ENCODE data around the gene ZNF433.
"Not testable (repeated sequence)": the region's sequence is repeated elsewhere in the genome, so short reads cannot be mapped to it uniquely, and the experiment has no call there.

The ZNF433 gene

GRCh38 chr19:11991921-11992320 lies 43.6 kb downstream of the ZNF433 start:
- not testable (repeated sequence) for DNase-seq (ENCODE audit: low read depth in 2 of 2, low spot score in 1 of 2)

GRCh38 chr19:11989112-11989456 lies 46.4 kb downstream of the ZNF433 start:
- no peak for DNase-seq (ENCODE audit: low read depth in 2 of 2, low spot score in 1 of 2)

GRCh38 chr19:11987405-11988281 lies 47.8 kb downstream of the ZNF433 start:
- DNase-seq (ENCODE audit: low read depth in 2 of 2, low spot score in 1 of 2), result peak; percentile 85 to 86

- no peak for DNase-seq (ENCODE audit: low read depth in 2 of 2, low spot score in 1 of 2)
Measured at GRCh38 chr19:11986754-11987153, 48.7 kb downstream of the ZNF433 start.

GRCh38 chr19:11984986-11985385 lies 50.5 kb downstream of the ZNF433 start:
- no peak for DNase-seq (ENCODE audit: low read depth in 2 of 2, low spot score in 1 of 2)

GRCh38 chr19:11982526-11982925 lies 53.0 kb downstream of the ZNF433 start:
- DNase-seq (ENCODE audit: low read depth in 2 of 2, low spot score in 1 of 2), result no peak

GRCh38 chr19:11979527-11979926 lies 56.0 kb downstream of the ZNF433 start:
- DNase-seq (ENCODE audit: low read depth in 2 of 2, low spot score in 1 of 2), result no peak

GRCh38 chr19:11978492-11979100 lies 56.9 kb downstream of the ZNF433 start:
- no peak for DNase-seq (ENCODE audit: low read depth in 2 of 2, low spot score in 1 of 2)

- DNase-seq (ENCODE audit: low read depth in 2 of 2, low spot score in 1 of 2), result no peak
Measured at GRCh38 chr19:11973019-11973810, 62.3 kb downstream of the ZNF433 start.

GRCh38 chr19:11971041-11971440 lies 64.4 kb downstream of the ZNF433 start:
- no peak for DNase-seq (ENCODE audit: low read depth in 2 of 2, low spot score in 1 of 2)

GRCh38 chr19:11970174-11970573 lies 65.3 kb downstream of the ZNF433 start:
- no peak for DNase-seq (ENCODE audit: low read depth in 2 of 2, low spot score in 1 of 2)

GRCh38 chr19:11964858-11965645 lies 70.4 kb downstream of the ZNF433 start, which contains the start of gene ZNF763:
Gene ZNF763, plus strand, starts transcription at chr19:11965040. Its CDS starts 169 bp downstream, at chr19:11965209.
- DNase-seq (ENCODE audit: low read depth in 2 of 2, low spot score in 1 of 2), result peak; percentile 73 to 78
